ENCODE data around the gene ZNF638. TPM values are rescaled to one million over a fixed set of nuclear protein-coding genes. Genes with fewer than 3 reads are reported as not detected.
"Not testable (repeated sequence)": the region's sequence is repeated elsewhere in the genome, so short reads cannot be mapped to it uniquely, and the experiment has no call there.

ZNF638 gene
- total RNA-seq, 1 experiment from 2014 or later: 109 TPM

GRCh38 chr2:71327916-71328315, 3.7 kb upstream of the ZNF638 start (continued):
- no peak for TF ChIP-seq CTCF (IDR thresholded peaks at IDR 0.05)
- no peak for TF ChIP-seq ZBTB43 (CRISPR knock-in tag; IDR thresholded peaks at IDR 0.05)

GRCh38 chr2:71330155-71330554, 1.4 kb upstream of the ZNF638 start:
- Mint-ChIP-seq H3K36me3 (peaks cover 4% of the 10 kb centered on the region), H3K4me1 (peaks cover 27% of the 10 kb centered on the region), H3K4me3 (peak overlapping the region; percentile 27; the same call in 1 of the 2 replicates), H3K27me3 (ENCODE audit: low read depth) (no peaks in the 10 kb centered on the region), H3K27ac (no peak overlapping the region), H3K9me3 (no peaks in the 10 kb centered on the region)
- ATAC-seq: no peak
- no peak for DNase-seq (ENCODE audit: low spot score)
- TF ChIP-seq ZNF138 (CRISPR knock-in tag; conservative IDR thresholded peaks at IDR 0.05): no peak
- no peak for TF ChIP-seq FOXP4 (CRISPR knock-in tag; IDR thresholded peaks at IDR 0.05)
- no peak for TF ChIP-seq ZNF425 (CRISPR knock-in tag; conservative IDR thresholded peaks at IDR 0.05)
- no peak for TF ChIP-seq ZNF121 (CRISPR knock-in tag; IDR thresholded peaks at IDR 0.05)
- no peak for TF ChIP-seq ZNF671 (CRISPR knock-in tag; IDR thresholded peaks at IDR 0.05)
- TF ChIP-seq KAT7 (CRISPR knock-in tag; IDR thresholded peaks at IDR 0.05; ENCODE audit: borderline replicate concordance): no peak
- CTCF ChIA-PET: interaction anchor here (1.1 to 4.8 kb wide), 5 partner anchors 14 to 175 kb away, joined by 5 to 77 read pairs (median 11); no protein-coding TSS in a partner anchor
- POLR2A ChIA-PET: interaction anchor here (2.3 kb wide), 1 partner anchor 103 kb away, joined by 11 read pairs; the partner anchor contains the start of gene PAIP2B

GRCh38 chr2:71330585-71331330, 824 bp upstream of the ZNF638 start:
- TF ChIP-seq HMGXB4 (CRISPR knock-in tag; IDR thresholded peaks at IDR 0.05): no peak
- TF ChIP-seq ZNF121 (CRISPR knock-in tag; IDR thresholded peaks at IDR 0.05): peak; percentile 62; the same call in 1 of the 2 replicates
- POLR2A ChIA-PET: interaction anchor here (0.9 to 2.3 kb wide), 6 partner anchors 30 to 200 kb away, joined by 3 to 11 read pairs (median 4); partner anchors contain the start of genes MPHOSPH10 and PAIP2B
- CTCF ChIA-PET: interaction anchor here (1.0 to 4.8 kb wide), 17 partner anchors 8 to 179 kb away, joined by 3 to 77 read pairs (median 6); no protein-coding TSS in a partner anchor
- Mint-ChIP-seq H3K4me1 (peaks cover 30% of the 10 kb centered on the region), H3K9me3 (no peaks in the 10 kb centered on the region), H3K27ac (no peak overlapping the region), H3K4me3 (peak overlapping the region; percentile 99), H3K36me3 (peaks cover 4% of the 10 kb centered on the region), H3K27me3 (ENCODE audit: low read depth) (no peaks in the 10 kb centered on the region)
- DNase-seq (ENCODE audit: low spot score): no peak
- no peak for ATAC-seq

- Mint-ChIP-seq H3K4me3 (peak overlapping the region; percentile 99), H3K4me1 (peaks cover 32% of the 10 kb centered on the region), H3K27ac (peak overlapping the region; percentile 91; the same call in 1 of the 2 replicates)
- ATAC-seq; DNase-seq (ENCODE audit: low spot score); H3K27me3 Mint-ChIP-seq (ENCODE audit: low read depth); H3K36me3 Mint-ChIP-seq; H3K9me3 Mint-ChIP-seq: not testable (repeated sequence)
- ChIA-PET CTCF (interaction anchor here (0.6 to 4.8 kb wide), 37 partner anchors 9 to 353 kb away, joined by 3 to 77 read pairs (median 5); partner anchors contain the start of gene PAIP2B), POLR2A (interaction anchor here (0.7 to 2.3 kb wide), 8 partner anchors 30 to 201 kb away, joined by 3 to 11 read pairs (median 4); partner anchors contain the start of genes MPHOSPH10 and PAIP2B)
Measured at GRCh38 chr2:71331331-71331580, 326 bp upstream of the ZNF638 start.
